ENCODE data around the gene CDRT15.

DNA sequence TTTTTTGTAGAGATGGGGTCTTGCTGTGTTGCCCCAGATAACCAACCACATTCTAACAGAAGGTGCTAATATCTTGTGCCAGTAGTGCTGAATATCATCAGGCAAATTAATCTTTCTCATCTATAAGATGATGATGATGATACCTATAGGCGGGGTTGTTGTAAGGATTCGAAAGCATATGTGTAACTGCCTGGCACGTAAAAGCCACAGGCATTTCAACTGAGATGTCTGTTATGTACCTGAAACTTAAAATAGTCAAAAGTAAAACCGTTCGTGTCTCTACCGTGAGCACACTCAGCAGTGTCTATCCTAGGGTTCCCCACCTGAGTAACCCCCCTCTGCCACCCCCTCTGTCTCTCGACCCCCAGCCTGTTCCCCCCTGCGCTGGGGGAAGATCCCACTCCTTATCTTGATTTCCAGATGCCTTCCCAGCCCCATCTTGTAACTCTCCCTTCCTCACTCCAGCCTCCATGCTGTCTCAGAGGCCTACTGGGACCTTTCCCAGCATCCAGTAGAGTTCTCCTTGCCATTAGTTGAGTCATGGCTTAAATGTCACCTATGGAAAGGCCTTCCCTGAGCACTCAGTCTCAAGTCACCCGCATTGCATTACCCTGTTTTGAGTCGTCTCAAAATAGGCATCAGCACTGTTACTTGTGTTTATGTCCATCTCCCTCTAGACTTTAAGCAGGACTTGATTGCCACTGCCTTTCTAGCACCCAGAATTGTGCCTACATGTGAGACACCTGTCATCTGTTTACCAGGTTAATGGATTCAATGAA is 34.1 kb downstream of the CDRT15 start:
- TF ChIP-seq POLR2A (IDR thresholded peaks at IDR 0.05; ENCODE audit: low read length) (no peak), GATA1 (IDR thresholded peaks at IDR 0.05; ENCODE audit: low read depth, low read length) (no peak)
